Erythroblast (primary cell): Measurements from ENCODE around the gene GALNT9.
"Not testable (repeated sequence)": the region's sequence is repeated elsewhere in the genome, so short reads cannot be mapped to it uniquely, and the experiment has no call there.

Source experiments
- DNase-seq, 2 experiments: peaks; one replicate each; lab custom pipeline; 2025; lab: John Stamatoyannopoulos, UW
- GATA1 ChIP-seq: IDR thresholded peaks from 2 replicates; pipeline ENCODE4 v1.6.1; 2011; ENCODE audit warnings: low read depth, mild to moderate bottlenecking, control low read depth, low read length, moderate library complexity
- POLR2A ChIP-seq: IDR thresholded peaks from 2 replicates; pipeline ENCODE4 v1.6.1; 2011; ENCODE audit warnings: mild to moderate bottlenecking, low read length

The GALNT9 gene

DNA sequence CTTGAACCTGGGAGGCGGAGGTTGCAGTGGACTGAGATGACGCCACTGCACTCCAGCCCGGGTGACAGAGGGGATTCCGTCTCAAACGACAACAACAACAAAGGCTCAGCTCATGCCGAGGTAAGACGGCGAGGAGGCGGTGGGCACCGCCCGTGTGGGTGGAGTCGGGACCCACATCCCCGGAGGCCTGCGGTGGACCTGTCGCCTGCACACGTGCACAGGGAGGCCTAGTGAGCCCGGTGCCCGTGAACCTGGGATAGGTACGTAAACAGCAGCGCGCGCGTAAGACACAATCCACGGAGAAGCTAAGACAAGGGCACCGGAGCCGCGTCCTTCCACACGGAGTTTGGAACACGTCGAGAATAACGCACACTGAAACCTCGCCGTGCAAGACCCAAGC is 78.7 kb downstream of the GALNT9 start:
- DNase-seq, result no peak
- TF ChIP-seq POLR2A (no peak), GATA1 (no peak)

DNA sequence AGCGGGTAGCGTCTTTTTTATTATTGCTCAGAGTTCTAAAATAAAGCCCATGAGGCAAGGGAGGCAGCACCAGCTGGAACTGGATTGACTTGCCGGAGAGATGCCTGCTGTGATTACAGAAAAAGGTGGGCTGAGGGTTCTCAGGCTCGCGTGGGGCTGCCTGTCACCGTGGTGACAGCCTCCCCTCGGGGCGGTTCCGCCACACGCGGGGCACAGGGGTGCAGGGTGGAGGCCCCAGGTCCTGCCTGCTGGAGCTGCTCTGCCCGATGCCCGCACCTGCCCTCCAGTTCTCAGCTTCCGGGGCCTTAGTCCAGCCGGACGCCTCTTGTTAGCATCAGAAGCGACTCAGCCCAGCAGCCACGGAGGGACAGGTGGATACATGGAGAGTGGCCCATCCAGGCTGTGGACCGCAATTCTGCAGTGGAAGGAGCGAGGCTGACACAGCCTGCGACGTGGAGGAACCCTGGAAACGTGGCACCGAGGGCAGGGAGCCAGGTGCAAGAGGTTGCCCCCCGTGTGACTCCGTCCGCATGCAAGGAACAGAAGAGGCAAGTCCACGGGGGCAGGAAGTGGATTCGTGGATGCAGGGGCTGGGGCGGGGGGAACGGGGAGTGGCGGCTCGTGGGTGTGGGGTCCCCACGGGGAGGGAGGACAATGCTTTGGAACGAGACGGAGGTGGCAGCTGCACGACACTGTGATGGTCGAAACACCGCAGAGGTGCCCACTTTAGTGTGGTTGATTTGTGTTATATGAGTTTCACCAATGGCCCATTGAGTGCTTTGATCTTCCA is 79.5 kb downstream of the GALNT9 start:
- TF ChIP-seq POLR2A, result no peak
- no peak for TF ChIP-seq GATA1
- DNase-seq, result no peak

DNA sequence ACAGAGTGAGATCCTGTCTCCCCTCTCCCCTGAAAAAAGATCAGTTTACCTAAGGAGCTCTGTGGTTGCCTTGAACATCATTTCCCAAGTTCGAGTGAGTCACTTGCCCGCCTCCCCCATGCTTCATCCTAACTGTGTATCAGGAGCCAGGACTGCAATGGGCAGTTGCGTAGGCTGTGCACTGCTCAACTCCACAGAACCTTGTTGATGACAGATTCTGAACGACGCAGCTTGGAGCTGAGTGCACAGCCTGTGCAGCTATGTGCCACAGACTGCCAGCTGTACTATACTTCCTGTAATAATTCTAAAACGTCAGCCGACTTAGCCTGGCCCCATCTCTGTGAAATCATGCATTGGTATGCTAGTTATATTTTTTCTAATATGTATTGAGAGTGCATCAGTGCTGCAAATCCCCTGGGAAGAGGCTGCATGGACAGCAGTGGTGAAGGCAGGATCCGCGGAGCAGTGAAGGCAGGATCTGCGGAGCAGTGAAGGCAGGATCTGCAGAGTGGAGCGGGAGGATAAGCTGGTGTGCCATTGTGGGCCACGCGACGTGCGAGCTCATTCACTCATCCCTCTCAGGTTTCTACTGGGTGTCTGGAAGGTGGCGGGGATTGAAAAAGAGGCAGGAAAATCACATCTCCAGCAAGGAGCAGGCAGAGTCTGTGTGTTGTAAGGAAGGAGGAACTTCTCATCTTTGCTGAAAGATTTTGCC is 80.8 kb downstream of the GALNT9 start:
- no peak for DNase-seq
- no peak for TF ChIP-seq POLR2A
- TF ChIP-seq GATA1, result no peak

DNA sequence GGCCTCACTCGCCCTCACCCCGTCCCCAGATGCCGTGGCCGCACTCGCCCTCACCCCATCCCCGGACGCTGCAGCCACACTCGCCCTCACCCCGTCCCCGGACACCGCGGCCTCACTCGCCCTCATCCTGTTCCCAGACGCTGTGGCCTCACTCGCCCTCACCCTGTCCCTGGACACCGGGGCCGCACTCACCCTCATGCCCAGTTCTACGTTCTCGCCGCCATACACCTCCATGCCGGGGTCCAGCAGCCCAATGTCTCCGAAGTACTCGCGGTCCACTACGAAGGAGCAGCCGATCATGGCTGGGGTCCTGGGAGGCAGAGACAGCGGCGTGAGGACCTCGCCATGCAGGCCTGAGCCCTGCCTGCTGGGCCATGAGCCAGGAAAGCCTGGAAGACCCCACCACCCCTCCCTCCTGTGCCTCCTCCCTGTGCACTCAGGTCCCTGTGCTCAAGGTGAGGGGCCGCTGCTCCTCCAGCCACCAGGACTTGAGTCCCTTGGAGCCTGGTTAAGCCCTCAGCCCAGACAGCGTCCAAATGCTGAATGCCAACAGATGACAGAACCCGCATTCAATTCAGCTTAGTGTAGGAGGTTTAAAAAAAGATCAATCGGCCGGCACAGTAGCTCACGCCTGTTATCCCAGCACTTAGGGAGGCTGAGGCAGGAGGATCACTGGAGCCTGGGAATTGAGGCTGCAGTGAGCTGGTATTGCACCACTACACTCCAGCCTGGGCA is 81.5 kb downstream of the GALNT9 start:
- TF ChIP-seq GATA1, result no peak
- TF ChIP-seq POLR2A, result no peak
- DNase-seq, result no peak

DNA sequence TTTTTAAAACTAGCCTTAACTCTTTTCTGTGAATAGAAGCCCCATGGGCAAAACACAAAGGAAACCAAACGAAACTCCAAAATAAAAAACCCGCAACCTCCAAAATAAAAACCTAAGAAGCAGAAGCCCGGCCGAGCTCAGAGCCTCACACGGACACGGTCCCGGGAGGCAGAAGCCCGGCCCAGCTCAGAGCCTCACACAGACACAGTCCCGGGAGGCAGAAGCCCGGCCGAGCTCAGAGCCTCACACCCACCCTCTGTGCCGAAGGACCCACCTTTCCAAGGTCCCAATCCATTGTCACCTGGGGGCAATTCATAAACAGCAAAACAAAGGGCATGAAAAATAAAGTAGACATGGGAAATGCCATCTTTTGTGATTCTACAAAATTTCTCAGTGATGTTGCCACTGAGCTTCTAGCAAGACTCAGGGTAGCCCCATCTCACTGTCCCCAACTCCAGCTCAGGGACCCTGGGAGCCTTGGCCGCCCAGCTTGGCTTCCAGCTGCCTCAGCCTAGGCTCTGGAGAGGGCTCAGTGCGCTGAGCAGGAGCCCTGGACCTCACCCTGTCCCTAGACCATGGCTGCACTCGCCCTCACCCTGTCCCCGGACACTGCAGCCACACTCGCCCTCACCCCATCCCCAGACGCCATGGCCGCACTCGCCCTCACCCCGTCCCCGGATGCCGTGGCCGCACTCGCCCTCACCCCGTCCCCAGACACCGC is 82.2 kb downstream of the GALNT9 start:
- no peak for DNase-seq

DNA sequence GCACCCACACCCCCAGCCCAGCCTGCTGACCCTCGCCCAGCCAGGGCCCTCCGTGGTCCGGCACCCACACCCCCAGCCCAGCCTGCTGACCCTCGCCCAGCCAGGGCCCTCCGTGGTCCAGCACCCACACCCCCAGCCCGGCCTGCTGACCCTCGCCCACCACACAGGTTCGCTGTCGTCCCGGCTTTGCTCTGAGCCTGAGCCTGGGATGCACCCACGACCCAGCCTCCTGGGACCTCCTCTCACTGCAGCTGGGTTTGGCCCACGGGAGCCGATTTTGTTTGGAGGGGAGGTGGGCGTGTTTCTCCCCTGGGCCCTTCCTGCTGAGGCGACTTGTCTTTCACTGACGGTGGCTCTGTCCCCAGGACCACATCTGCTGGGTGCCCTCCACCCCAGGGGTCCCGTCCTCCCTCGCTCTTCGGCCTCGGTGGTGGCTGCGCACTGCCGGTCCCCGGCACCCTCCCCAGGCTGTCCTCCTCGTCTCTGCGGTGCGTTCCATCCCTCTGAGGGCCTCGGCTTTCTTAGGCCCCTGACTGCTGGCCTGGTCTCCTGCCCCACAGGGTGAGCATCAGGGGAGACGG is 83.8 kb downstream of the GALNT9 start:
- no peak for TF ChIP-seq GATA1
- TF ChIP-seq POLR2A, result no peak
- DNase-seq, result no peak

More for the DNA sequence above, 82.2 kb downstream of the GALNT9 start:
- no peak for TF ChIP-seq GATA1
- TF ChIP-seq POLR2A, result no peak

DNA sequence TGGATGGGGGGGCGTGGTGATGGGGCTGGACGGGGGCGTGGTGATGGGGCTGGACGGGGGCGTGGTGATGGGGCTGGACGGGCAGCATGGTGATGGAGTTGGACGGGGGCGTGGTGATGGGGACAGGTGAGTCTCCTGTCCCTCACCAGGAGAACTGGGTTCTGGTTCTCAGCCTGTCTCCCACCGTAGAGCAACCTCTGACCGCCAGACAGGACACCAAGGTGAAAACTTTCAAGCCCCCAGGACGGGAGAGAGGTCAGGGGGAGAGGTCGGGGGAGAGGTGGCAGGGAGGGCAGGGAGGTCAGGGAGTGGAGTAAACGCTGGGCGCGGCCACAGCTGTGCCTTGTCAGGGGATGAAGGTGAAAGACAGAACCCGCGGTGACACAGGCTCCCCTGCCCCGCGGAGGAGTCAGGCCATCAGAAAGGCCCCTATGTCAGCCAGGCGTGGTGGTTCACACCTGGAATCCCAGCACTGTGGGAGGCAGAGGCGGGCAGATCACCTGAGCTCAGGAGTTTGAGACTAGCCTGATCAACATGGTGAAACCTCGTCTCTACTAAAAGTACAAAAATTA is 84.6 kb downstream of the GALNT9 start:
- TF ChIP-seq GATA1 (no peak), POLR2A (no peak)

DNA sequence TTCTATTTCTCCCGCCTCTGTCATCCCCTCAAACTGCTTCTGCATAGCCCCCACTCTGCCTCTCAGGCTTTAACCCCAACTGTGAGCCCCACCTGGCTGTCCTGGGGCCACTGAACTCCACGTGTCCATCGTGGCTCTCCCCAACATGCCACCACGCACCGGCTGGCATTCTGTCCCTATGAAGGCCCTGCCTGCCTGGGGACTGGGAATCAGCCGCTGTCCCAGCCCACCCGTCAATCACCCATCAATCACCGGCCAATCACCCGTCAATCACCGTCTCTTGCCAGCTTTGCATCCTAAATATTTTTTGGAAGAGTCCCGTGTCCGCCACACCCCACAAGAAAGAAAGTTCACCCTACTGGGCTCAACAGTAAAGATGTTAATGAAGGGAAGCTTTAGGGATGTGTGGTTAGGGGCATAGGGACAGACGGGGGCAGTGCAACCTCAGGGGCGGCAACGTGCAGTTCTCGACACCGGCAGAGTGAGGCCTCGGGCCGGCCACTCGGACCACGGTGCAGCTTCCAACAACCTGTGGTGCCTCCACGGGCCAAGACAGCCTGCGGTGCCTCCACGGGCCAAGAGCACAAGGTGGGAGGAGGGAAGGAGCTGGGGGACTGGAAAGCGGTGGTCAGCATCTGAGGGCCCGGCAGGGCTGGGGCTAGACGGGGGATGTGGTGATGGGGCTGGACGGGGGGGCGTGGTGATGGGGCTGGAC is 85.6 kb downstream of the GALNT9 start:
- TF ChIP-seq POLR2A, result no peak
- TF ChIP-seq GATA1, result no peak
- no peak for DNase-seq

More for the DNA sequence above, 84.6 kb downstream of the GALNT9 start:
- DNase-seq, result no peak

DNA sequence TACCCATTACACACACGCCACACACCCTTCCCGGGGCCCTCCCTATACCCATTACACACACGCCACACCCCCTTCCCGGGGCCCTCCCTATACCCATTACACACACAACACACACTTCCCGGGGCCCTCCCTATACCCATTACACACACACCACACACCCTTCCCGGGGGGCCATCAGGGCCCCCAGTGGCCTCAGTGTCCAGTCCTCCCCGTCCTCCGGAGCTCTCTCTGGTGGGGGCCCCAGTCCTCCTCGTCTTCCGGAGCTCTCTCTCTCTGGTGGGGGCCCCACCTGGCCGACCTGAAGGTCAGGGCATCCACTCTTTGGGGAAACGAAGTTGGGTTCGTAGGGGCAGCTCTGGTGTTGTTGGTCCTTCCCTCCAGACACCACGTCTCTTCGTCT is 86.2 kb downstream of the GALNT9 start:
- not testable (repeated sequence) for DNase-seq

DNA sequence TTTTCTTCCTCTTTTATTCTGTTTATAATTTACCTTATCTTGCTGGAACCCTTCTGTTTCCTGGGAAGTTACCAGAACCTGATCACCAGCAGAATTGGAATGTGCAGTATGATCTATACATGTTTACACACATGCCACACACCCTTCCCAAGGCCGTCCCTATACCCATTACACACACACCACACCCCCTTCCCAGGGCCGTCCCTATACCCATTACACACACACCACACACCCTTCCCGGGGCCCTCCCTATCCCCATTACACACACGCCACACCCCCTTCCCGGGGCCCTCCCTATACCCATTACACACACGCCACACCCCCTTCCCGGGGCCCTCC is 88.8 kb downstream of the GALNT9 start:
- DNase-seq, result not testable (repeated sequence)

DNA sequence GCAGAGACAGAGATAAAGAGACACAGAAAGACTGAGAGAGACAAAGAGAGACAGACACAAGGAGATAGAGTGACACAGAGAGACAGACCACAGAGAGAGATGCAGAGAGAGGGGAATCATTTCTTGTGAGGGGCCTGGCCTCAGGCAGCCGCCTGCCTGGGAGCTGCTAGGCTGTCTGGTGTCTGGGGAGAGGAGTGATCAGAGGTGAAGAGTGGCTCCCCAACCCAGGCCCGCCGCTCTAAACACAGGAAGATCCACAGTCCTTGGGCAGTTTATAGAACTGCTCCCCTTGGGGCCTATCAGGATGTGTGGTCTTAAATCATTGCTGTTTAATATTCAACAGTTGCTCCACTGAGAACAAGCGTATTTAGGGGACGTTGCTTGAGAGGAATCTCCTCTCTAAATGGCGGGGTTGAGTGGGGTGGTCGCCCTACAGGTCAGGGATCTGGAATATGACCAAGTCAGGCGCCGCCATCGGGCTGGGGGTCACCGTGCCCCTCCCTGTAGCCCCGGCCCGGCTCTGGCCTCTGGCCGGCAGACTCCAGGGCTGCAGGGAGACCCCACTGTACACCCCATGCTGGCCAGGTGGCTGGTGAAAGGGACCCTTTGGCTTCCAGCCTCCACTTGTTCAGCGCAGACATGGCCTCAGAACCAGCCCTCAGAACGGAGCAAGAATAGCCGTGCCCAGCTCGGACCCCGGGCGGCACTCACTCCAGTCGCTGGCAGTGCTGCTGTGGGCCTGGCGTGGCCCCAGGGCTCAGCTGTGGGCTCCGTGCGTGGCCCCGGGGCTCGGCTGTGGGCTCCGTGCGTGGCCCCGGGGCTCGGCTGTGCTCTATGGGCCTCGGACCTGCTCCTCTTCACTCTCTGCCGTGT is 89.4 kb downstream of the GALNT9 start:
- DNase-seq, result no peak
- no peak for TF ChIP-seq POLR2A
- no peak for TF ChIP-seq GATA1

DNA sequence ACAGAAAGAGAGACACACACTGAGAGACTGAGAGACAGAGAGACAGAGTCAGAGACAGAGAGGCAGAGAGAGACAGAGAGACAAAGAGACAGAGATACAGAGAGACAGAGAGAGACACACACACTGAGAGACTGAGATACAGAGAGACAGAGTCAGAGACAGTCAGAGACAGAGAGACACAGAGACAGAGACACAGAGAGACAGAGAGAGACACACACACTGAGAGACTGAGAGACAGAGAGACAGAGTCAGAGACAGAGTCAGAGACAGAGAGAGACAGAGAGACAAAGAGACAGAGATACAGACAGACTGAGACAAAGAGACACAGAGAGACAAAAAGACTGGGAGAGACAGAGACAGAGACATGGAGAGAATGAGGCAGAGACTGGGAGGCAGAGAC is 90.0 kb downstream of the GALNT9 start:
- no peak for DNase-seq
- no peak for TF ChIP-seq GATA1
- TF ChIP-seq POLR2A, result no peak
